Stimulated activated CD4-positive, alpha-beta T cell treated with anti-CD3 and anti-CD28 coated beads, Interleukin-12 subunit alpha, Interleukin-12 subunit beta, amount 100 ng/mL, for 48 hours (primary cell): Measurements from ENCODE around the gene FAM78B.

Source experiments
- DNase-seq, 3 donors: peaks; one replicate each; pipeline ENCODE4 v3.0.0-alpha.2; 2020; ENCODE audit warnings: low read depth in 2 of 3, low spot score in 1 of 3

The FAM78B gene, protein sequence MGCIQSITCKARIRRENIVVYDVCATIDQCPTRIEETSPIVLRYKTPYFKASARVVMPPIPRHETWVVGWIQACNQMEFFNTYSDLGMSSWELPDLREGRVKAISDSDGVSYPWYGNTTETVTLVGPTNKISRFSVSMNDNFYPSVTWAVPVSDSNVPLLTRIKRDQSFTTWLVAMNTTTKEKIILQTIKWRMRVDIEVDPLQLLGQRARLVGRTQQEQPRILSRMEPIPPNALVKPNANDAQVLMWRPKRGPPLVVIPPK

DNA sequence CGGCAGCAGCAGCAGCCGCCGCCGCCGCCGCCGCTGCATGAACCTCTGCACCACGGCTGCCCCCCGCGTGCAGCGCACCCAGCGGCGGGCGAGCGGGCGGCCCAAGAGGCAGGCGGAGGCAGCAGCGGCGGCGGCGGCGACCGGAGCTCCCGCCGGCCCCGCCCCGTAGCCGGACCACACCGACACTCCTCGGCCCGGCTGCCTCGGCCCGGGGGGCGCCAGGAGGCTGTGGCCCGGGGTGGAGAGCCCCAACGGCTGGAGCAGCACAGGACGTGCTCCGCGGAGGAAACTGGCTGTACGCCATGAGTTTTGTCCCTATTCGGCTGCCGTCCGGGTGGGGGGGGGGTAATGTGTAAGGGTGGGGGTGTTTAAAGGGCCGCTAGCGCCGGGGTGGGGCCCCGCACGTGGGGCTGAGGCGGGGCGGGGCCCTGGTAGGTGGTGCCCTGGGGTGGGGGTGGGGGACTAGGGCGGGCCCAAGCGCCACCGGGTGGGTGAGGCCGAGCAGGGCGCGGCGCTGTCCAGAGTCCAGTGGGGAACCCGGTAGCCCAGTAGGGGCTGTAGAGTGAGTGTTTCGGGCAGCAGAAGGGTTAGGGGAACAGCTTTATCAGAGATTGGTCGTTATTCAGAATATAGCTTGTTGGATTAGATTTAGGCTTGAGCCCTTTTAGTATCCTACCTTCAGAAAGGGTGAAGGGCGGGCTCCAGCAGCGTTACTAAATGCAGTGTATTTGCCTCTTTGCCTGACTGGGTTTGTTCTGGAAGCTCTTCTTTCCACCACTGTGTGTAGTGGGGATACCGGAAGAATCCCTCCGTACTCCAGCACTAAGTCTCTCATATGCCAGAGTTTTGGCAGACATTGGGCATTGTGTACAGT, at the start of gene FAM78B:
Gene FAM78B, minus strand, starts transcription at position 304 of the 874 bp plus-strand sequence. CDS start 753 bp downstream, outside the sequence.
- DNase-seq: peak; percentile 28 to 53 (median 42)

DNA sequence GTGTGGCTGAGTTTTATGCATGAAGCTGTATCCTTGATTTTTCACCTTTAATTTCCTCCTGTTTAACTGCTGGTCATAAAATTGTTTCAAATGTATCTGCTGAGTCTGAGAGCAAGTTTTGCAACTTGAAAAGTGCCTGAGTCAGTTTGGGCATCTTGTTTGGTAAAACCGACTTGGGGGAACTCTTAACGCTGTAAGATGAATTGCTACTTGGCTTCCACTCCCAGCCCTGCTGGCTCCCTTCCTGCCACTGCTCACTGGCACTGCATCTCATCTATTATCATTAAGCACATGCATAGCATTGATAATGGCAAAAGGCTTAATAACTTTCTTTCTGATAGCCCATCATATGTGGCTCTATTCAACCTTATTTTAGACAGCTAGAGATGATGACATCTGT, 35.7 kb upstream of the FAM78B start:
- DNase-seq: no peak

DNA sequence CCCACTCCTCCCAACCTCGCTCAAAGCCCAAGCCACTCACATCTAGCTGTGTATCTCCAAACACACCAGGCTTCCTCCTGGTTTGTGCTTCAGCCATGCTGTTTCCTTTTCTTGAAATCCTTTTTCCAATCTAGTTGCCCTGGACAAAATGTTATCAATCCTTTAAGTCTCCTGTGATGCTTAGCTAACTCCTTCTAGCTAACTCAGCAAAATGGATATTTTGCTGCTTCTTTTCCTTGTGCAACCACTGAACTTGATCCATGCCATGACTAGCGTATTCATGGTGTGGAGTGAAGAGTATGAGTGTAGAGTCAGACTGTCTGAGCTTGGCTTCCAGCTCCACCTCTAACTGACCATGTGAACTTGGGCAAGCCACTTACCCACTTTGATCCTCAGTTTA, 33.9 kb upstream of the FAM78B start:
- DNase-seq: no peak

DNA sequence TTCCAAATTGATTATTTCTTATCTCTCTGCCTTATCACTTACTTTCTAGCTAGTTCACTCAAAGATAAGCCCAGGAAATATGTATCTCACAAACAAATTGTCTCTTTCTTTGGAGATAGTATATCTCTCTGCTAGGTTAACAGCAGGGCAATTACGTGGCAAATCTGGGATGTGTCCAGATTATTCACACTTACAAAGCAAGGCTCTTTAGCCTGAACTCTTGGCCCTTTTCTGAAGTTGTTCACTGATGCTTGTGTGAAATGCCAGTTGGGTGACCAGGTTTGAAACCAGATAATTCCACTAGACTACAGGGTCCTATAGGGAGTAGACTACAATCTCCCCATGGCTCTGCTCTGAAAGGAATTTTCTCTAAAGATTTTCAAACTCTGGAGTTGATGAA, 30.8 kb upstream of the FAM78B start:
- DNase-seq: no peak

DNA sequence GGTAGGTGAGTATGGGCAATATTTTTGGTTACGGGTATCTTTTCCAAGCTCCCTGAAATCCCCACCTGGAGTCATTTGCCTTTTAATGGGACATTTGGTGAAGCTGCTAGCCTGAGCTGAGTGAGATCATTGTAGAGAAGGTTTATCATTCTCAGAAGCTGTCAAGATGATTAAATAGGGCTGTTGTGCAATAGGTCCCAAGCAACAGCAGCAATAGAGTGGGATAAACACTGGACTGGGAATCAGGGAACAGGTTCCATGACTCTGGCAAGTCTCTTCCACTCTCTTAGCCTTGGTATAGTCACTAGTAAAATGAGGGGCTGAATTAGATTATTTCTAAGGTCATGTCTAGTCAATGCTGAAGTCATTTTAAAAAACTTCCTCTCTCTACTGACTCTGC, 30.3 kb upstream of the FAM78B start:
- DNase-seq: no peak

DNA sequence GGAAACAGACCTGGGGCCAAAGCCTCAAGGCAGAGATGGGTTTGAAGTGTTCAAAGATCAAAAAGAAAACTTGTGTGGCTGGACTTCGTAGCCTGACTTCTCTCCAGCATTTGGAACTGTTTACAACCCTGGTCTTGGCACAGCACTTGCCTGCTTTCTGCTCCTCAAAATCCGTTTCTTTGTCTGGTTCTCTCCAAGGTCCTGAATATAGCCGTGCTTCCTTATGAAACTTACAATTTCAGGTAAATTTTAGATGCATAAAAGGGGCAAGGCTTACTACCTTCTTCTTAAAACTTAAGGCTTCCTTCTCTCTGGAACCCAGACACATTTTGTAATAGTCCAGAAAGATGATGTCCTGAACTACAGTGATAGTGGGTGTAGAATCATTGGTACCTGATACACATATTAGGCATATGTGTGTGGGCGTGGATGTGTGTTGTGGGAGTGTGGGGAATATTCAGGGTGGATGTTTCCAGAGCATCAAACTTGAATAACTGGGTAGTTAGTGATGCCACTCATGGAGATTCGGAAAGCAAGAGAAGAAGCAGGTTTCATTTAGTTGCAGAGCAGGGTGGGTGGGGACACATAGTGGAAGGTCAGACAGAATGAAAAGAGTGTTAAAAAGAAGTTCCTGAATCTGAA, 26.4 kb upstream of the FAM78B start:
- DNase-seq: no peak

DNA sequence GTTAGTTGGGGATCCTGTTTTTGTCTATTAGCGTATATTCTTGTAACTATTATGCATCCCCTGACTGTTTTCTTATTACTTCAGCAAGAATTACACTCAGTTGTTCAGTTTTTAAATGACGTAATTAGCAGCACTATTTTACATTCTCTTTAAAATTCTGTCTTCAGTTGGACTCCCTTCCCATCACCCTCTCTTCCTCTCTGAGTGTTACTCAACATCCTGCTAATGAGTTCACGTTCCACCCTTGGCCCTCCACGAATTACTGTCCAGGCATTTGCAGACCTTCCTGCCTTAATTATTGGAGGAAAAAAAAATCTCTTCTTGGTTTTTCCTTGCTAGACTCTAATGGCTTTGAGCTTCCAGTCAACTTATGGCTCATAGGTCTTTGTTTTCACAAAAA, 23.6 kb upstream of the FAM78B start:
- no peak for DNase-seq

DNA sequence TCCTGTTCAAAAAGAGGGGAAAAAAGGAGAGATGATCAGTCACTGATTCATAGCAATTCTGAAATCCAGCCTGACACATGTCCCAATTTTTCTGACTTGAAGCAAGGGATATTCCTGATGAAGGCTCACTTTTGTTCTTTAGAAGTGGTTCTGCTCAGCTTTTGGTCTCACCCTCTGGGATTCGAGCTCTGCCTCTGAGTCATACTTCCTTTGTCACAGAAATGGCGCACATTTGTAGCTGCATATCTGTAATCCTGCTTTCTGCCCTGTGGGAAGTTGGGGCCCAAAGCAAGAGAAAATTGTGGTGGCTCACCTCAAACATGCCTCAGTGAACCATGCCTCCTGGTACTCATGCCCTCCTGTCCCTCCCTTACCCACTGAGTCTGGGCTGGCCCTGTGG, 22.3 kb upstream of the FAM78B start:
- DNase-seq: no peak

DNA sequence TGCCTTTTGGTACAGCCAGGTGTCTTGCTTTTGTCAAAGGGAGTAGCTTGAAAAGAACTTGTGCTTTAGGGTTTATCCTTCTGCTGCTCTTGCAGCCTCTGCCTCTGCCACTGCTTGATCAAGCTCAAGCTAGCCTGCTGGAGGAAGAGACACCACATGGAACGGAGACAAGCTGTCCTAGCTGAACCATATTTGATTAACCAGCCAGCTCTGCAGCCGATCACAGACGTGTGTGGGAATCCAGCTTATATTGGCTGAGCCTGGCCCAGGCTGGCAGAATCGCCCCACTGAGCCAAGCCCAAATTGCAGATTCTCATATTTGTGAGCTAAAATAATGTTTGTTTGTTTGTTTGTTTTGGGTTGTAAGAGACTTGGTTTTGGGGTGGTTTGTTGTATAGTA, 18.7 kb upstream of the FAM78B start:
- no peak for DNase-seq

DNA sequence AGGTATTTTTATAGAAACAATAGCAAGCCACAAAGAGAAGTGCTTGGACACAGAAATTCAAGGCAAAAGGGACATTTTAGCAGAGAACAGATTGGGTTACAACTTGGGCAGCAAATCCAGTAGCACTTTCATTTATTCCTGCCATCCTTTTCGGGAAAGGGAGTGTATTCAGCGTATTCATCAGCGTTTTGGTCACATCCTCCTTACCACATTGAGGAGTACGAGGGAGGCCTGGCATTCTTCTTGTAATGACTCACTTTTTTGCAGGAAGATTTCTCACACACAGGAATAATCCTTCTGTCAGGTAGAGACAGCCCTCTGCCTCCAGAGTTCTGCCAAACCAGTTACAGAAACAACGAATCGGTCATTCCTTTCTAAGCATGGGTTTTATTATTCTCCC, 18.1 kb upstream of the FAM78B start:
- no peak for DNase-seq

DNA sequence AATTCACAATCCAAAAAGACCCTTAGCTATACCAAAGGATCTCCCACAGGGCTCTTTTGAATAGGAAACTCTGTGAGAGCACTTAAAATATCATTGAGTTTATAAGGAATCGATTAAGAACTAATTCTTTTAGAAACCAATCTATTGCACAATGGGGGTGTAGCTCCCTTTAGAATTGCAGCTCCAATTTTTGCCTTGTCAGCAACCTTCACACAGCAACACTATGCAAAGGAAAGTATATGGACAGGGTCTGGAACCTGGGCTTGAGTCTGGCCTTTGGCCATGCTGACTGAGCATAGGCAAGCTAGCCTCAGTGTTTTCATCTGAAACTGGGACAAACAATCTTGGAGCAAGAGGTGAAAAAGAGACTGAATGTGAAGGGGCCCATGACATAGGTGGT, 17.2 kb upstream of the FAM78B start:
- DNase-seq: no peak

DNA sequence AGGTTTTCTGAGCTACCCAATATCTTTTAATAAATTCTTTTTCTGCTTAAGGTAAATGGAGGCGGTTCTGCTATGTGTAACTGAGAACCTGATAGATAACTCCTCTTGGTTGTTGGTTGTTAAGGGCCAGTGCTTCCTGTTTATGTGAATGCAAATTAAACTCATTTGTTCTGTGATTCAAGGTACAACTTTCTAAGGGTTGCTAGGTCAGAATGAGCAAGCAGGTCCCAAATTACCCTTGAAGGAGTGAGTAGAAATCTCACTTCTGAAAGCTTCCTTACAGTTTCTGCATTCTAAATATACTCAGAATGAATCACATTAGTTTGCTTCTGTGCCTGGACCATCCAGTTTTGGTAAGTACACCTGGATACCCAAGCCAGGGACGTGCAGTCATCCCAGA, 15.5 kb upstream of the FAM78B start:
- DNase-seq: no peak

DNA sequence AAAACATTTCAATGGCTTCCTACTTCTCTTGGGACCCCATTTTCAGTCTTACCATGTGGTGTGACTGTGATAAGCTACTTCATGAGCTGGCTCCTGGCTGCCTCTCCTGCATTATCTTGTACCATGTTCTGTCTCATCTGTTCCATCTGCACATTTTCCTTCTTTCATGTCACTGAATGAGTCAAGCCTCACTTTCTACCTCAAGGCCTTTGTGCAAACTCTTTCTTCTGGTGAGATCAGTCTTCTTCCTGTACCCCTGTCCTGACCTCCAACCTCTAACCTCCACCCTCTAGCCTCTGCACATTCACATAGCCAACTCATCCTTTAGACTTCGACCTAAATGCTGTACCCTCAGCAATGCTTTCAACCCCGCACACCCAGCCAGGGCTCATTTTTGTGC, 9.6 kb upstream of the FAM78B start:
- no peak for DNase-seq

DNA sequence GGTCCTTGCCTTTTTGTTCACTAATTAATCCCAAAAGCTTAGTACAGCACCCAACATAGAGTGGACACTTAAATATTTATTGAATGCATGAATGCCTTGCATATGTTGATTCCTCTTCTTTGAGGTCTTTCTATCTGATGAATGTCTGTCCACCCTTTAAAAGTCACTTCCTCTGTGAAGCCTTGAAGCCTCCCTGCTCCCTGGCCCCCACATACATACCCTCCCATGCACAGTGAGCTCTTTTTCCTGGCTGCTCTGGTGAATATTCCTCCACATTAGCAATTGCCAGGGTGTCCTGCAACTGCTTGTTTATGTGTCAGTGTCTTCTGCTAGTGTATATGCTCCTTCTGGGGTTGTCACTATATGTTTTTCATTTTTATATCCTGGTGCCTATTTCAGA, 8.2 kb upstream of the FAM78B start:
- DNase-seq: no peak

DNA sequence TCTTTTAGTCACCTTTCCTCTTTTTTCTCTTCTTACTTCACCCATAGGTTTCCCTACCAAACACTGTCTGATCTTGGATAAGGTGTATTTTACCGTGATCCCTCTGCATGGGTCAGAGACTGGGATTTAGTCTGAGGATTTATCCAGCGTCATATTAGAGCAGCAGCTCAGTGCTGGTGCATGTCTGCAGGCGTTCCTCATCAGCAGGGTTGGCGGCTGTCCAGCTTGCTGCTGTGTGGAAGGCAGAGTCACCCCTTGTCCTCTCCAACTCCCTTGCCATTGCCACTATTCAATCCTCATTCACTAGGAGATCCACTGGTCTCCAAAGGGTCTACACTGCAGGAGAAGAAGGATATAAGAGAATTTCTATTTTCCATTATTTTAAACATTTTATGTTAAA, 7.3 kb upstream of the FAM78B start:
- DNase-seq: no peak

DNA sequence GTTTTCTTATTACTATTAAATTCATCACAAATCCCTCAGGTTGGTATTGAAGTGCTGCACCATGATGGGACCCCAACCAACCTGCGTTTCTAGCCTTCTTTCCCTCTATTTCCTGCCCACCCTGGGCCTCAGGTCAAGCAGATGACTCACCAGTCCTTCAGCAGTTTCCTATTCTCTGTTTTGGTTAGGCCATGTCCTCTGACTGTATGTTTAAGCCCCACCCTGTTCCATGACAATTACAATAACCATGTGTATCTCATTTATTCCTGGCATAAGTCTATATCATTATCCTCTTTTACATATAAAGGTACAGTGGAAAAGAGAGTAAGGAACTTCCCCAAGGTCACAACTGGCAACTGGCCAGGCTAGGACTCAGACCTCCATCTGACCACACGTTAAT, 5.3 kb upstream of the FAM78B start:
- no peak for DNase-seq

DNA sequence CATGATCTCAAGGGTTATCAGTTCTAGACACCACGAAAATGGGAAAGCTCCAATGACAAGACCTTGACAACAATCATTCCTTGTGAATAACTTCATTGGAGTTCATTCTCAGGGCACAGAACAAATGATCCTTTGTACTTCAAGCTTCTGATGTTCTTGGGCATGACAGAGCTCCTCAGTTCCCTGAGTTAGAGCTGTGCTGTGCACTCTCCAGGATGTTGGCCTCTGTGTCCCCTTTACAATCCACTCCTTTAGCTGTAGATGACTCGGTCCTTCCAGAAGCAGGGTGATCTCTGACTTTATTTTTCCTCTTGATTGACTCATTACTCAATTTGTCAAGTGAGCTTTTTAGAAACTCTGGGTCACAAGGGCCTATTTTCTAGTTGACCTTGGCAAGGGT, 3.9 kb upstream of the FAM78B start:
- no peak for DNase-seq

DNA sequence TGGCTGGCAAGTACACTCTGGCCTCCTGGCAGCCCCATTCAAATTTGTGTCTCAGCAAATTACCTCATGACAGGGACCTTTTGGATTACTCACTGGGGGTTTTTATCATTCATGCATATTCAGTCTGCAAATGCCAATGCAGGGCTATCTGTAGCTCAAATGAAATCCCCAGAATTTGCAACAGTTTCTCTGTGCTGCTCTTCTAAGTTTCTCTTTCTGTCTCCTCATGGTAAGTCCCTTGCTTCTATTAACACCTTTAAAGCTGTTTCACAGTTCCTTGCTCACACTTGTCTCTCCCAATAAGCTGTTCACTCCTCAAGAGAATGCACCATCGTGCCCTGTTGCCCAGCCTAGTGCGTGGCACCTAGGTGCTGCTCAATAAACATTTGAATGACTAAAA, 3.3 kb upstream of the FAM78B start:
- no peak for DNase-seq

DNA sequence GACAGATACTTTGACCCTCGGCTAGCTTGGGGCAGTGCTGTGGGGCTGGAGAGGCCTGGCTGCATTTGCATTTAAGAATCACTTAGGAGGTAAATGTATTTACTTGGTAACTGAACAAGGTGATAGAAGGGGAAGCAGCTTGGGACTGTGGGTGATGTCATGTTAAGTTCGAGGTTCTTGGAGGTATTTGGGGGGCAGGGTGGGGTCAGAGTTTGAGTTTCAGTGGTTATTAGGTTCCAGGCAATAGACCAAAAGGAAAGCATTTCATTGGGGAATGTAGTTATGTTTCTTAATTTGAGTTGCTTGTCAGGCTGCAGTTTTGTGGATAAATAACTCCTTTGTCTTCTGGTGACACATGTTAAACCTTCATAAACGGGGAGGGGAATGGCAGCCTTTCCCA, 2.4 kb upstream of the FAM78B start:
- no peak for DNase-seq

DNA sequence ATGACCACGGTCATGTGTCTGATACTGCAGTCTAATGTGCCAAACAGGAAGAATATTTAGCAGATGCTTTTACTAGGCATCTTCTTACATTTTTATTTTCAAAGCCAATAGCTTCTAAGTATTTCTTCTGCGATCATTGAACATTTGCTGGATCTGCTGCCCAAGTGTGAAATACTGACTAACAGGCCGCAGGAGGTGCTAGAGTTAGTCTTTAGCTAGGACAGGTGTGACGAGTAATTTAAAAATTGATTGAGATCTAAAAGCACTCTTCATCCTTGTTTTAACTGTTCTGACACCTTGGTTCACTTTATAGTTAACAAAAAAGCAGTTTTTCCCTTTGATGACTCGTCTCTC, 748 bp upstream of the FAM78B start:
- DNase-seq: no peak

DNA sequence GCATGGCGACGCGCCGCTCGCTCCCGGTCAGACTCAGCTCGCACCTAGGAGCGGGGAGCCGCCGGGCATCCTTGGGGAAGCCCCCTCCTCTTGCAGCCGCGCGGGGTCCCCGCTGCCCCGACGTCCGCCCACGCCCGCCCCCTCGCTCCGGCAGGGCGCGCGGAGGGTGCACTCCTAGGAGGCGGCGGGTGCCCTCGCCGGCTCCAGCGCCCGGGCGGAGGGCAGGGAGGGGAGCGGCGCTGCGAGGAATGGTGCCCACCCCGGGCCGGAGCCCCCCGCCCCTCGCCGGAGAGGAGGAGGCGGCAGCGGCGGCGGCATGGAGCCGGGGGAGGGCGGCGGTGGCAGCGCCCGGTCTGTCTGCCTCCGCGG, 488 bp downstream of the FAM78B start:
- no peak for DNase-seq

DNA sequence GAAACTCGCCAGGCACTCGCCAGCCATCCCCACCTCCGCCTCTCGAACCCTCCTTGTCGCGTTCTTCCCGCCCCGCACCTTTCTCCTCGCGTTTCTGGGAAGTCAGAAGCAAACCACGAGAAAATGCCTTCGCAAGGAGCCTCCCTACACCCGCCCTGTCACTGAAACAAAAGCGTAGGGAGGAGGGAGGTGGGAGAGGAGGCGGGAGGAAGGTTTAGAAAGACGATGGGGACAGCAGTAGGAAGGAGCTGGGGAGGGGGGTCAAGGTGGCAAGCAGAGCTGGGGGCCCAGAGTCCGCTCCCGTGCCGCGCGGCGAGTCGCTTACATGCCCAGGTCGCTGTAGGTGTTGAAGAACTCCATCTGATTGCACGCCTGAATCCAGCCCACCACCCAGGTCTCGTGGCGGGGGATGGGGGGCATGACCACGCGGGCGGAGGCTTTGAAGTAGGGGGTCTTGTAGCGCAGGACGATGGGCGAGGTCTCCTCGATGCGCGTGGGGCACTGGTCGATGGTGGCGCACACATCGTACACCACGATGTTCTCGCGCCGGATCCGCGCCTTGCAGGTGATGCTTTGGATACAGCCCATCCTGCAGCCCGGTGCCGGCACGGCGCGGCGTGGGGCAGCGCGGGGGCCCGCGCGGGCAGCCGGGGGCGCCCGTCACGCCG, 1.0 kb downstream of the FAM78B start:
- no peak for DNase-seq
